Kidney (tissue), 14 donors: ENCODE results near the gene ABT1. TPM values are rescaled to one million over a fixed set of nuclear protein-coding genes. Genes with fewer than 3 reads are reported as not detected.
A peak's percentile ranks its signal among the peaks of the same experiment; 100 is the strongest.

Experiments used
- DNase-seq, 5 donors: peaks; one replicate each; pipeline ENCODE4 v3.0.0-alpha.2; 2013 to 2020
- FAIRE-seq: peaks from 2 replicates; lab custom pipeline; 2012; peaks lifted over from hg19 to GRCh38; lab: Jason Lieb, UNC
- H3K27ac ChIP-seq, 2 donors: one replicate each; pipeline ENCODE4 v1.7.0; 2013; ENCODE audit warnings: low read depth in 2 of 2, low read length in 2 of 2, inconsistent platforms in 1 of 2
- H3K27me3 ChIP-seq: one replicate; pipeline ENCODE4 v1.7.1; 2013; ENCODE audit warnings: low read length, inconsistent platforms; ENCODE audit not compliant: control insufficient read depth, insufficient read depth
- H3K36me3 ChIP-seq, 3 donors: one replicate each; pipeline versions ENCODE4 v1.7.0 to v1.7.1; 2013; ENCODE audit warnings: low read length in 3 of 3, control low read depth in 1 of 3, inconsistent platforms in 1 of 3; ENCODE audit not compliant: insufficient read depth in 3 of 3, control insufficient read depth in 2 of 3
- H3K4me1 ChIP-seq, 3 donors: one replicate each; pipeline versions ENCODE4 v1.7.0 to v1.7.1; 2013; ENCODE audit warnings: low read length in 3 of 3, inconsistent platforms in 1 of 3, low read depth in 1 of 3; ENCODE audit not compliant: control insufficient read depth in 2 of 3, insufficient read depth in 2 of 3
- H3K4me3 ChIP-seq, 3 donors: one replicate each; pipeline versions ENCODE4 v1.7.0 to v1.8.1; 2013; ENCODE audit warnings: low read length in 3 of 3, control low read depth in 1 of 3, inconsistent platforms in 1 of 3
- H3K9ac ChIP-seq, 3 donors: one replicate each; pipeline versions ENCODE4 v1.7.0 to v1.7.1; 2013; ENCODE audit warnings: low read length in 3 of 3, control low read depth in 1 of 3, inconsistent platforms in 1 of 3
- H3K9me3 ChIP-seq, 3 donors: one replicate each; pipeline versions ENCODE4 v1.7.0 to v1.7.1; 2013; ENCODE audit warnings: low read length in 3 of 3, control low read depth in 1 of 3, inconsistent platforms in 1 of 3; ENCODE audit not compliant: control insufficient read depth in 2 of 3, insufficient read depth in 1 of 3
- intact Hi-C: fragments of 100-400 bp; cut with DNase I; formaldehyde crosslinking; loops from one replicate; pipeline ENCODE4 v1.11.1; 2022
- polyA plus RNA-seq: library from polyadenylated mRNA; stranded (reverse); fragments of 350-450 nt; fragmentation: Illumina TruSeq; extraction: RNeasy Lipid Tissue Mini Kit (QIAGEN cat#74804); gene quantifications from one replicate; pipeline ENCODE4 v1.2.3, GENCODE V29; 2014; ENCODE audit warnings: low read depth, low replicate concordance; ENCODE audit not compliant: insufficient read depth
- total RNA-seq: library from RNA; stranded (reverse); fragmentation: NEBNext Ultra II Directional; extraction: Animal tissue kit (Norgen Biotek cat#: 25700); gene quantifications from one replicate; pipeline ENCODE4 v1.2.1, GENCODE V29; 2021
- TF ChIP-seq, protein P1 (sequence below): IDR thresholded peaks from 3 replicates; pipeline ENCODE4 v1.5.1; 2012; ENCODE audit warnings: mild to moderate bottlenecking, moderate library complexity, borderline replicate concordance; ENCODE audit not compliant: insufficient read depth; ENCODE audit errors: extremely low read depth
- donor health status: control.
- donor health status: control.
- donor health status: control.
- donor health status: control.
- donor health status: control.
- donor health status: DM: yes; HTN: yes; CAD: no.
- donor health status: Normal renal cell carcinoma (clear cell type).

Gene ABT1
- total and polyA plus RNA-seq, 2 donors from 2014 or later = 11.3 to 14.0 TPM

DNA sequence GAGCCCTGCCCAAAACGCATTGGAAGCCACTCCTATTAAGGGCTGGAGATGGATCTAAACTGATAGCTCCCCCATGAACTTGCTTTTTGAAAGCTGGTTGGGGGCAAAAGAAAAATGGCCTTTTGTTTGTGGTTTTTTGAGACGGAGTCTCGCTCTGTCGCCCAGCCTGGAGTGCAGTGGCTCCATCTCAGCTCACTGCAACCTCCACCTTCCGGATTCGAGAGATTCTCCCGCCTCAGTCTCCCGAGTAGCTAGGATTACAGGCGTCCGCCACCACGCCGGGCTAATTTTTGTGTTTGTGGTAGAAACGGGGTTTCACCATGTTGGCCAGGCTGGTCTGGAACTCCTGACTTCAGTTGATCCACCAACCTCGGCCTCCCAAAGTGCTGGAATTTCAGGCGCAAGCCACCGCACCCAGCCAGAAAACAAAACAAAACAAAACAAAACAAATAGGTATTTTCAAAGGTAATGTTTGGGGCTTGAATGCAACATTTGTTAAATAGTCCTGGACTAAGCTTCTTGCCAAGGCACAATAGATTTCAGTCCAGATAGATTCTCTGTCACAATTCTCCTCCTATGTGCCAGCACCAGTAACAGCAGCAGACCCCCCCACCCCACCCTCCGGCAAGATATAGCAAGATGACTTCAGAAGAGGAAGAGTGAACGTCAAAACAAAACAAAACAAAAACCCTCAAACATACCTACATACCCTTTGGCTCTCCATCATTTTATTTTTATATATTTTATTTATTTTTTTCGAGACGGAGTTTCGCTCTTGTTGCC, 26.5 kb upstream of the ABT1 start:
- no peak for FAIRE-seq

DNA sequence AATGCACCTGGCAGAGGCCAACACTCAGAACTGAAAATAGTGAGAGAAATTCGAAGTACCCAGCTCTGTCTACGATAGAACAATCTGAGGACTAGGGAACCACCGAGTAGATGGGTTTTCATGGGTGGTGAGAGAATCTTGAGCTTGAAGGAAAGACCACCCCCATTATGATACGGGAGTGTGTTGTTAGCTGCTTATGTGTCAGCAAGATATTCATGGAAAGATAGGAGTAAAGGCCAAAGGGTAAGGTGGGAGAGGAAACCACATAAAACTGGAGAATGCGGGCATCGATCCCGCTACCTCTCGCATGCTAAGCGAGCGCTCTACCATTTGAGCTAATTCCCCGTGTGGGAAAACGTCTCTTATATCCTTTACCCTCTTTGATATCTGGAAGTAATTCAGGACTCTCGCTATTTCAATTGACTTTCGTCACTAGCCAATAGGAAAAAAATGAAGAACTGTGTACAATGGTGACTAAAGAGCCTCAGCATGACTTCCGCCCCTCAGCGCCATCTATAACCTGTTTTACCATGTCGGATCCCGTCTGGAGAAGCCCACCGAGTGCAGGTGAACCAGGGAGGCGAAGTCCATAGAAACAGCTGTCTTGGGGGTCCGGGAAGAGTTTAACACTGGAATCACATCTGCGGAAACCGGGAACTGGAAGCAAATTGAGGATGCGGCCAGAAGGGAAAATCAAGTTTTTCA, 25.0 kb upstream of the ABT1 start:
- Histone ChIP-seq H3K27ac (peak overlapping the region in 1 of 2 donors; percentile 52), H3K9ac (peak overlapping the region in 2 of 3 donors; percentile 34 to 37), H3K4me1 (no peaks in the 10 kb centered on the region), H3K9me3 (no peaks in the 10 kb centered on the region), H3K4me3 (peak overlapping the region; percentile 63 to 74 (median 65)), H3K27me3 (peaks cover 14% of the 10 kb centered on the region), H3K36me3 (no peaks in the 10 kb centered on the region)
- TF ChIP-seq, protein P1, sequence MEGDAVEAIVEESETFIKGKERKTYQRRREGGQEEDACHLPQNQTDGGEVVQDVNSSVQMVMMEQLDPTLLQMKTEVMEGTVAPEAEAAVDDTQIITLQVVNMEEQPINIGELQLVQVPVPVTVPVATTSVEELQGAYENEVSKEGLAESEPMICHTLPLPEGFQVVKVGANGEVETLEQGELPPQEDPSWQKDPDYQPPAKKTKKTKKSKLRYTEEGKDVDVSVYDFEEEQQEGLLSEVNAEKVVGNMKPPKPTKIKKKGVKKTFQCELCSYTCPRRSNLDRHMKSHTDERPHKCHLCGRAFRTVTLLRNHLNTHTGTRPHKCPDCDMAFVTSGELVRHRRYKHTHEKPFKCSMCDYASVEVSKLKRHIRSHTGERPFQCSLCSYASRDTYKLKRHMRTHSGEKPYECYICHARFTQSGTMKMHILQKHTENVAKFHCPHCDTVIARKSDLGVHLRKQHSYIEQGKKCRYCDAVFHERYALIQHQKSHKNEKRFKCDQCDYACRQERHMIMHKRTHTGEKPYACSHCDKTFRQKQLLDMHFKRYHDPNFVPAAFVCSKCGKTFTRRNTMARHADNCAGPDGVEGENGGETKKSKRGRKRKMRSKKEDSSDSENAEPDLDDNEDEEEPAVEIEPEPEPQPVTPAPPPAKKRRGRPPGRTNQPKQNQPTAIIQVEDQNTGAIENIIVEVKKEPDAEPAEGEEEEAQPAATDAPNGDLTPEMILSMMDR = no peak
- intact Hi-C loops = loop anchor here (10.0 kb wide), 1 partner anchor 227 kb away; no protein-coding TSS in a partner anchor
- FAIRE-seq (no peak), DNase-seq (peak in 4 of 5 donors; percentile 68 to 90 (median 82))

More for the DNA sequence above, 26.5 kb upstream of the ABT1 start:
- Histone ChIP-seq H3K36me3 (no peaks in the 10 kb centered on the region), H3K27ac (no peak overlapping the region), H3K4me3 (no peak overlapping the region), H3K4me1 (no peaks in the 10 kb centered on the region), H3K9me3 (no peaks in the 10 kb centered on the region), H3K27me3 (peaks cover 2% of the 10 kb centered on the region), H3K9ac (no peak overlapping the region)
- TF ChIP-seq, protein P1 = no peak
- no peak for DNase-seq
- intact Hi-C loops = loop anchor here (10.0 kb wide), 1 partner anchor 225 kb away; no protein-coding TSS in a partner anchor

DNA sequence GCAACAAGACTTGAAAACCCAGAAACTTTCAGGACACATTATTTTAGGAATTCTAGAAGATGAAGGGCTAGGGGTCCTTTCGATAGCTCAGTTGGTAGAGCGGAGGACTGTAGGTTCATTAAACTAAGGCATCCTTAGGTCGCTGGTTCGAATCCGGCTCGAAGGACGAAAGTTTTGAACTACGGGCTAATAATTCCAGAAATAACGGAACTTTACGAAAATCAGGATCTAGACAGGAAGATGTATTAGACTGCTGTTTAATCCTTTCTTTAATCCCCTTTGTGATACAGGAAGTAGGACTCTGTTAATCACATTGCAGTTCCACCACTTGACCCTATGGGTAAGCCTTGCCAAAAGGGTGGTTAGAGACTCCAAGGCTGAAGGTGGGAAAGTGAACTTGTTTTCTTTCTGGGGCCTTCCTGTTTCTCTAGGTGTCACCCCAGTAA, 21.2 kb upstream of the ABT1 start:
- DNase-seq (no peak), FAIRE-seq (no peak)
- TF ChIP-seq, protein P1 = no peak
- Histone ChIP-seq H3K27me3 (peaks cover 27% of the 10 kb centered on the region), H3K36me3 (no peaks in the 10 kb centered on the region), H3K4me1 (no peaks in the 10 kb centered on the region), H3K9me3 (peaks cover 0 to 15% (median 2%) of the 10 kb centered on the region in 3 donors), H3K4me3 (no peak overlapping the region), H3K9ac (no peak overlapping the region), H3K27ac (no peak overlapping the region)
- intact Hi-C loops = loop anchor here (10.0 kb wide), 1 partner anchor 231 kb away; no protein-coding TSS in a partner anchor
